ENCODE results near the gene LPAR3.
"Not testable (repeated sequence)": the region's sequence is repeated elsewhere in the genome, so short reads cannot be mapped to it uniquely, and the experiment has no call there.

Gene LPAR3

DNA sequence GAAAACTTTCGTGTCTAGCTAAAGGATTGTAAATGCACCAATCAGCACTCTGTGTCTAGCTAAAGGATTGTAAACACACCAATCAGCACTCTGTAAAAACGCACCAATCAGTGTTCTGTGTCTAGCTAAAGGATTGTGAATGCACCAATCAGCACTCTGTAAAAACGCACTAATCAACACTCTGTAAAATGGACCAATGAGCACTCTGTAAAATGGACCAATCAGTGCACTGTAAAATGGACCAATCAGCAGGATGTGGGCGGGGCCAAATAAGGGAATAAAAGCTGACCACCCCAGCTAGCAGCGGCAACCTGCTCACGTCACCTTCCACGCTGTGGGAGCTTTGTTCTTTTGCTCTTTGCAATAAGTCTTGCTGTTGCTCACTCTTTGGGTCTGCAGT is 9.7 kb upstream of the LPAR3 start:
- not testable (repeated sequence) for DNase-seq

DNA sequence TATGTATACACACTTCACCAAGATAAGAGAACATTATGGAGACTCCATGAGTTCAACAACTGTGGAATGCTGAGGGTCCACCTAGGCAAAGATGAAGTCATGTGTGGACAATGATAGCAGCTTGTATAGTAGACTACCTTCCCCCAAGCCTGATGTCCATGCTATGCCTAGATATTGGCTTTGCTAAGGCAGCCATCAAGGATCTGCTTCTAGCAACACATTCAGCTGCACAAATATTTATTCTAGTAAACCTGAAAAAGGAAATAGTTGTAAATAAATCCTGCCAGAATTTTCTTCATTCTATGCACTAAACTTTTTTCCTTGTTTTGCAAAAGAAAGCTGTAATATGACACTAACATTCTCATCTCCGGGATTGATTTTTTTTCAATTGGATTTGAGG is 7.0 kb upstream of the LPAR3 start:
- DNase-seq, result no peak

- no peak for DNase-seq
Observed at GRCh38 chr1:84896279-84896678, 3.3 kb upstream of the LPAR3 start.

GRCh38 chr1:84890566-84890965 is 2.4 kb downstream of the LPAR3 start:
- DNase-seq, result no peak

GRCh38 chr1:84889437-84889836 is 3.6 kb downstream of the LPAR3 start:
- no peak for DNase-seq

GRCh38 chr1:84888753-84889152 is 4.3 kb downstream of the LPAR3 start:
- no peak for DNase-seq

DNA sequence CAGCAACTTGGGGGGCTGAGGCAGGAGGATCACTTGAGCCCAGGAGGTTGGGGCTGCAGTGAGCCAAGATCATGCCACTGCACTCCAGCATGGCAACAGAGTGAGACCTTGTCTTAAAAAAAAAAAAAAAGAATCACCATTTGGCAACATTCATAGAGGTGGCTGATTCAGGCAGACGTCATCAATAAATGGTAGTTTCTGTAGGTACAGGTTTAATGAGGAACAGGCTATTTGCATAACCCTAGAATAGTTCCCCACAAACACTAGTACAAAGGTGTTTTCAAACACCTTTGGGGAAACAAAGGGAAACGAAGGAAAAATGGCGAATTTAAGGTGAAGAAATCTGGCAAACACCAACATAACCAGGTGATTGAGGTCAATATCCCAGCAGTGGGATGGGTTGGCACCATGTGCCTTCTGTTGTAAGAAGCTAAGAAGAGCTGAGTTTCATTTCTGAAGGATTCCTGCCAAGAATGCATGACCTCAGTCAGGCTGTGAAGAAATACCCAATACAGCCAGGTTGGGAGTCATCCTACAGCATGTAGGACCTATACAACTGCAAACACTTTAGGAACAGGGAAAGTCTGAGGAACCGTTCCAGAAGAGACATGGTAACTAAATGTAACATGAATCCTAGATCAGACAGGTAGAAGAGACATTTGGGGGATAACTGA is 5.6 kb downstream of the LPAR3 start:
- DNase-seq, result peak; percentile 50

DNA sequence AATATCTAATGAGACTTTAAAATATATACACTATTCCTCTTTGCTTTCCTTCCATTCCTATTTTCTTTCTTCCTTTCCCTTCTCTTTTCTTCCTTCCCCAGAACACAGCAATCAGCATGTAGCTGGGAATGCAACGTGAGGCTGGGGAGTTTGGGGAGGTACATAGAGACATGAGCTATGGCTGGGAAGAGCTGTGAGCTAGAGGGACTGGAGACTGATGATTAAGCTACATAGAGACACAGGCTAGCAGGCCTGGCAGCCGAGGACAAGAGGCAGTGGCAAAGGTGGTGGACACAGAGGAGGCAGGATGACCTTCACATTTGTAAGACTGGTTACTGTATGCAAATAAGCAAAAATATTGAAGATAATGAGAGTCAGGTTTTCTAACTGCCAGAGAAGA is 7.5 kb downstream of the LPAR3 start:
- DNase-seq, result no peak

GRCh38 chr1:84884671-84885389 is 8.2 kb downstream of the LPAR3 start:
- peak; percentile 47 for DNase-seq

- DNase-seq, result peak; percentile 47
Observed at GRCh38 chr1:84883286-84883685, 9.7 kb downstream of the LPAR3 start.

DNA sequence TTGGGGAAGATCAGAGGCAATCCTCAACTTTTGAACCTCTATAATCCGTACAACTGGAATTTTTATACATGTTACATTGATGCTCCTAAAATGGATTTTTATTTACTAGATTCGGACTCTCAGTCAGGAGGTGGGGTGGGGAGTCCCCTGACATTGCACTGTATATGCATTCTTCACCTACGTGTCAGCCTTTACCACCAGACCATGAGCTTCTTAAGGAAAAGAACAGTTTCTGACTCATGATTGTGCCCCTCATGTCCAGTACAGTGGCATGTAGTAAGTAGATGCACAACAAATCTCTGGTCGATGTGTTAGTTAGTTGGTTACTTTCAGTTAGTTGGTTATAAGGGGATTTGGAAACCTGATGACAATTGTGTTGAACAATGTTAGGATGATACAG is 15.4 kb downstream of the LPAR3 start:
- DNase-seq, result peak; percentile 73

- no peak for DNase-seq
Observed at GRCh38 chr1:84876353-84876752, 16.7 kb downstream of the LPAR3 start.

GRCh38 chr1:84873366-84873765 is 19.6 kb downstream of the LPAR3 start:
- no peak for DNase-seq

GRCh38 chr1:84872696-84873355 is 20.2 kb downstream of the LPAR3 start:
- no peak for DNase-seq

DNA sequence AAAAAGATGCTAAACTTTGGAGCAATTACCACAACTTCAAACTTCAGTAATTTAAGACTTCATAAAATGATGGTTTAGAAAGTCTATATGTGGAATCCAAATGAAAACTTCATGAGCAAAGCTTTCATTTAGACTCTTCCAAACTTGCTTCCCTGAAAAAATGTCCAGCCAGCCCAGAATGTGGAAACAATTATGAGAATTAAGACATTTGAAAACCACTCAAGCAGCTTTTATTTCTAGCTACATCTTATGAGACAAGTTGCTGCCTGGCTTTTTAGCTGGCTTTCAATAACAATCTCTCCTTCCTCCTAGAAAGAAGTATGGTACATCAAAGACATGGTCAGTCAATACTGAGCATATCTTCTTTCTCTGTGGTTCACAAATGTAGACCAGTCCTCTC is 21.8 kb downstream of the LPAR3 start:
- no peak for DNase-seq

DNA sequence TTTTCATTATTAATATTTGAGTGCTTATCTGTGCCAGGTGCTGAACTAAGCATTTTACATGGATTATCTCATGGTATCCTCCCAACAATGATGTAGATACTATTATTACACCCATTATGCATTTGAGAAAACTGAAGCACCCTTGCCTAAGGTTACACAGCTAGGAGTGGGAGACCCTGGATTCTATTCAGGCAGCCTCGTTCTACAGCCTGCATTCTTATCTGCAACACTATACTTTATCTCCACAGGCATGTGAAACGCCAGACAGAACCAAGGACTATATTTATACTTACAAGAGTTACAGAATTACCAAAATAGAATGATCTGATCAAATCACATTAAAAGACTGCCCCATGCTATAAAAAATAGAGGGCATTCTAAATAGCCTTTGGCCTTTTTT is 22.4 kb downstream of the LPAR3 start:
- DNase-seq, result no peak

GRCh38 chr1:84869720-84870119 is 23.3 kb downstream of the LPAR3 start:
- peak; percentile 59 for DNase-seq

DNA sequence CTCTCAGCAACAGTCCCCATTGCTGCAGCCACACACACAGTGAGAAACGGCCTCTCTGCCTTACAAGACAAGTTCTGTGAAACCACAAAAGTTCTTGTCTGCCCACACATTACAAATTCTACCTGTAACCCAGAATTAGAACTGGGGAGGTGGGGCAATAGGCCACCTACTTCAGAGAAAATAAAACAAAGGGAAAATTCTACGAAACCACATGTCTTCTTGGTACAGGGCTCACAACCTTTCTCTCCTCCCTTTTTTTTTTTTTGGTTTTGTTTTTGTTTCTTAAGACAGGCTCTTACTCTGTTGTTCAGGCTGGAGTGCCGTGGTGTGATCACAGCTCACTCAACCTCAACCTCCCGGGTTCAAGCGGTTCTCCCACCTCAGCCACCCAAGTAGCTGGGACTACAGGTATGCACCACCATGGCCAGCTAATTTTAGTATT is 30.2 kb downstream of the LPAR3 start:
- DNase-seq, result no peak

DNA sequence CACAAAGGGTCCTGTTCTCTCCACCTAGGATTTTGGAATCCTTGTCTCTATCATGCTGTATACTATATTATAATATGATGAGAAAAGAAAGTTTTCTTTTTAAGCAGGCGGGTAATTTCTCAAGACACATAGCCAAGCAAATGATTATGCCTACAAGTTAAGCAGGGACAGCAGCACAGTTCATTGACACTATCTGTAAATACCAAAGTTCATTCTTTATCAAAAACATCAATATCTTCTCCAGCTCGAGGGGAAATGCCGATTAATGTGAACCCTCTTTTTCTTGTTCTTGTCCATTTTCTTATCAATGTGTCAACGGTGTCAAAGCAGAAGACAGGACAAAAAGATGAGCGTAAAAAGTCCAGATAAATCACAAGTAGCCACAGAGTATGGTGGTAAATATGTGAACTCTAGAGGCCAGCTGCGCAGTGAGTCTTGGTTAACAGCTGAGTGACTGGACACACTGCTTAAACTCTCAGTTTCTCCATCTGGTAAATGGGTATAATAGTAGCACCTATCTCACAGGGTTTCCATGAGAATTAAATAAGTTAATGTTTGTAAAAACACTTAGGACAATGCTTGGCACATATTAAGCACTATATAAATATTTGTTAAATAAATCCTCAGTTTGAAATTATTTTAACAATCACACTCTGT is 30.9 kb downstream of the LPAR3 start:
- DNase-seq, result no peak

DNA sequence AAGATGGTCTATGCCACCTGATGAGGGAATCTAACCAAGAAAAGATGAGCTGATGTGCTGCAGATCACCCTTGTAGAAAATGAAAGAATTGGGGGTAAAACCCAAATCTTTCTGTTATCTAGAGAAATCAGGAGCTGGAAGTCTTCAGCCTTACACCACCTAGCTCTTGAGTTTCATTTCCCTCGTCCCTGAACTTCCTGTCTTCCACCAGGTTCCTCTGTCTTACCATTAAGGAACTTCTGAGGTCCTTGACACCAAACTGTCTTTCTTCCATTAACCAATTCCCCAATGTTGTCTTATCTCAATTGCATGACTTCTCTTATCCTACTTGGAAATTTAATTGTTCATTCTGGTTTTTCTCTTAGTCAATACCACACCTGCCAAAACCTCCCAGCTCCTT is 31.5 kb downstream of the LPAR3 start:
- DNase-seq, result no peak

- peak; percentile 11 for DNase-seq
Observed at GRCh38 chr1:84859866-84860265, 33.1 kb downstream of the LPAR3 start.

DNA sequence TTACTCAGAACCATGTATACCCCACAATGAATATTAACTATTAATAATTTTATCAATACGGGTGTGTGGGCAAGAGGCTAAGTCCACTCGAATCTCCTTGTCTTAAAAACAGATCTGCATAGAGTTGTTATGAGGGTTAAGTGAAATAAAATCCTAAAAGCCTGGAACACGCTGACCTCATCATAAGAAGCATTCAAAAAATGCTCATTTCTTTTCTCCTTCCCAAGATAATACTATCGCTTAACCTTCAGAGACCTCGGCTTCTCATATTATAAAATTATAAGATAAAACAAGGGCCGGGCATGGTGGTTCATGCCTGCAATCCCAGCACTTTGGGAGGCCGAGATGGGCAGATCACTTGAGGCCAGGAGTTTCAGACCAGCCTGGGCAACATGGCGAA is 35.1 kb downstream of the LPAR3 start:
- no peak for DNase-seq

DNA sequence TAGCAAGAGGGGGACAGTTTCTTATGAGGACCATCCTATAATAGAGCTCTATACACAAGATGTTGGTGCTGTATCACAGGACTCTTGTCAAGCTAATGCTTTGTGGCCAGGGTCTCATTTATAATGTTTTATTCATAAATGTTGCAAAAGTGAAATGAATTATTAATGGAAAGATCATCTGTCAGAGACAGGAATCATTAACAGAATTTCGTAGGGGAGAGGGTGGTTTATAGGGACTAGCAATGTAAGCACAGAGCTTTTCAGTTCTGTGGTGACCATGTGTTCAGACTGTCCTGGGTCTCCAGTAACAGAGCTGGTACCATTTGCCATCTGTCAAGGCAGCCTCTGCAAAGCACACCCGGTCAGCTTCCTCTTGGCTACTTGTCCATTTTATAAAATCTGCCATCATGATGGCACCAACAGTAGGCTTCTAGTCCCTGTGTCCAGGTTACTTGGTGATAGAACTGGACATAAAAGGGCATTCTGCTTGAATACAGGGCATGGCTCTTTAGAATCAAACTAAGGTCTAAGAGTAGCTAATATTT is 36.2 kb downstream of the LPAR3 start:
- DNase-seq, result no peak
